Gastroesophageal sphincter (tissue), 3 donors: ENCODE measurements around the gene WNT16.

Source experiments
- POLR2A ChIP-seq, 2 donors: fragments of 450-650 bp; IDR thresholded peaks; one replicate each; pipeline ENCODE4 v1.6.1; 2017; ENCODE audit warnings: antibody characterized with exemption in 2 of 2, mild to moderate bottlenecking in 2 of 2, moderate library complexity in 1 of 2
- POLR2AphosphoS5 ChIP-seq: sonication (generic); formaldehyde crosslinking; IDR thresholded peaks from one replicate; pipeline ENCODE4 v1.6.1; 2017; ENCODE audit warnings: antibody characterized with exemption
- TF ChIP-seq, protein P1 (sequence below), 4 experiments: fragments of 200-600 bp in 2 of 4; fragments of 450-650 bp in 2 of 4; sonication (generic) in 1 of 4; IDR thresholded peaks; one replicate each; pipeline ENCODE4 v1.5.1; 2017 to 2019; ENCODE audit warnings: antibody characterized with exemption in 4 of 4, mild to moderate bottlenecking in 2 of 4, moderate library complexity in 2 of 4

DNA sequence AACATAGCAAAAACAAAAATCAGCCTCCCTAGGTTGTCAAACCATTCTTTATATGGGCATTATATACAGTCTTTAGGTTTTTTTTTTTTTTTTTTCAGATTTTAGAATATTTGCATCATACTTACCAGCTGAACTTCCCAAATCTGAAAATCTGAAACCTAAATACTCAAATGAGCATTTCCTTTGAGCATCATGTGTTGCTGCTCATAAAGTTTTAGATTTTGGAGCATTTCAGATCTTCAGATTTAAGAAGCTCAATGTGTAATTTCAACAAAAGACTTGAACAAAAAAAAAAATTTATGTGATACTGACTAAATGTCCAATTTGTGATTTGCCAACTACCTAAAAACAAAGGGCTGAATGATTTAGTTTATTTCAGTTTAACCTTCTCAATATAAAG, 53.7 kb downstream of the WNT16 start:
- TF ChIP-seq POLR2AphosphoS5 = no peak
- TF ChIP-seq, protein P1, sequence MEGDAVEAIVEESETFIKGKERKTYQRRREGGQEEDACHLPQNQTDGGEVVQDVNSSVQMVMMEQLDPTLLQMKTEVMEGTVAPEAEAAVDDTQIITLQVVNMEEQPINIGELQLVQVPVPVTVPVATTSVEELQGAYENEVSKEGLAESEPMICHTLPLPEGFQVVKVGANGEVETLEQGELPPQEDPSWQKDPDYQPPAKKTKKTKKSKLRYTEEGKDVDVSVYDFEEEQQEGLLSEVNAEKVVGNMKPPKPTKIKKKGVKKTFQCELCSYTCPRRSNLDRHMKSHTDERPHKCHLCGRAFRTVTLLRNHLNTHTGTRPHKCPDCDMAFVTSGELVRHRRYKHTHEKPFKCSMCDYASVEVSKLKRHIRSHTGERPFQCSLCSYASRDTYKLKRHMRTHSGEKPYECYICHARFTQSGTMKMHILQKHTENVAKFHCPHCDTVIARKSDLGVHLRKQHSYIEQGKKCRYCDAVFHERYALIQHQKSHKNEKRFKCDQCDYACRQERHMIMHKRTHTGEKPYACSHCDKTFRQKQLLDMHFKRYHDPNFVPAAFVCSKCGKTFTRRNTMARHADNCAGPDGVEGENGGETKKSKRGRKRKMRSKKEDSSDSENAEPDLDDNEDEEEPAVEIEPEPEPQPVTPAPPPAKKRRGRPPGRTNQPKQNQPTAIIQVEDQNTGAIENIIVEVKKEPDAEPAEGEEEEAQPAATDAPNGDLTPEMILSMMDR (IDR thresholded peaks at IDR 0.05) = no peak
- TF ChIP-seq POLR2A (IDR thresholded peaks at IDR 0.05) = no peak
